Osteoblast (primary cell): ENCODE measurements around the gene PNLIPRP2. TPM values are rescaled to one million over a fixed set of nuclear protein-coding genes. Genes with fewer than 3 reads are reported as not detected.
A peak's percentile ranks its signal among the peaks of the same experiment; 100 is the strongest.

Source experiments
- DNase-seq: peaks from one replicate; pipeline ENCODE4 v3.0.0; 2011; ENCODE audit warnings: low spot score, mixed read lengths; ENCODE audit not compliant: insufficient read length; ENCODE audit errors: missing footprints
- H2AFZ ChIP-seq: 2 replicates; pipeline ENCODE4 v1.6.0; 2011; ENCODE audit warnings: mild to moderate bottlenecking, low read length
- H3K27ac ChIP-seq: 2 replicates; pipeline ENCODE4 v1.5.1; 2011; ENCODE audit warnings: mild to moderate bottlenecking, low read depth, low read length, moderate library complexity
- H3K27me3 ChIP-seq: 2 replicates; pipeline ENCODE4 v1.6.0; 2012; ENCODE audit warnings: mild to moderate bottlenecking, control low read depth, inconsistent platforms, low read length, moderate library complexity; ENCODE audit not compliant: insufficient read depth
- H3K36me3 ChIP-seq: 2 replicates; pipeline ENCODE4 v1.5.1; 2011; ENCODE audit warnings: mild to moderate bottlenecking, low read length, control low read depth, moderate library complexity; ENCODE audit not compliant: insufficient read depth
- H3K4me1 ChIP-seq: 2 replicates; pipeline ENCODE4 v1.5.1; 2011; ENCODE audit warnings: mild to moderate bottlenecking, low read length, control low read depth, moderate library complexity; ENCODE audit not compliant: insufficient read depth
- H3K4me2 ChIP-seq: 2 replicates; pipeline ENCODE4 v1.6.0; 2011; ENCODE audit warnings: mild to moderate bottlenecking, low read length; ENCODE audit not compliant: insufficient read depth
- H3K4me3 ChIP-seq: fragments of 200-600 bp; sonication (generic); 3 replicates; pipeline ENCODE4 v1.5.1; 2012; ENCODE audit warnings: mild to moderate bottlenecking, low read length, inconsistent platforms; ENCODE audit not compliant: insufficient read depth
- H3K79me2 ChIP-seq: 2 replicates; pipeline ENCODE4 v1.6.0; 2012; ENCODE audit warnings: mild to moderate bottlenecking, low read length, control low read depth, inconsistent platforms; ENCODE audit not compliant: insufficient read depth
- H3K9me3 ChIP-seq: 2 replicates; pipeline ENCODE4 v1.5.1; 2011; ENCODE audit warnings: low read depth, low read length, control low read depth
- H4K20me1 ChIP-seq: 2 replicates; pipeline ENCODE4 v1.6.0; 2012; ENCODE audit warnings: mild to moderate bottlenecking, low read length, control low read depth; ENCODE audit not compliant: insufficient read depth
- CTCF ChIP-seq: IDR thresholded peaks from 2 replicates; pipeline ENCODE4 v1.5.1; 2011; ENCODE audit warnings: mild to moderate bottlenecking, low read depth, low read length, moderate library complexity; ENCODE audit errors: extremely low read depth
- total RNA-seq: library from RNA; depleted of rRNA; stranded (reverse); fragments of >200 nt; gene quantifications from 2 replicates; pipeline ENCODE4 v1.2.3, GENCODE V29; 2012

The PNLIPRP2 gene
- total RNA-seq, 1 donor: not detected

GRCh38 chr10:116610443-116611152 lies 10.2 kb upstream of the PNLIPRP2 start:
- Histone ChIP-seq H3K79me2 (no peaks in the 10 kb centered on the region), H3K9me3 (no peaks in the 10 kb centered on the region), H4K20me1 (no peaks in the 10 kb centered on the region), H3K27ac (no peak overlapping the region), H3K4me2 (no peak overlapping the region), H3K36me3 (no peaks in the 10 kb centered on the region), H2AFZ (no peak overlapping the region), H3K27me3 (no peaks in the 10 kb centered on the region), H3K4me1 (no peaks in the 10 kb centered on the region), H3K4me3 (no peak overlapping the region)
- DNase-seq: no peak
- no peak for TF ChIP-seq CTCF

GRCh38 chr10:116611153-116611545 lies 9.6 kb upstream of the PNLIPRP2 start:
- Histone ChIP-seq H3K27ac (no peak overlapping the region), H3K4me3 (no peak overlapping the region), H3K4me1 (no peaks in the 10 kb centered on the region), H3K4me2 (no peak overlapping the region), H3K27me3 (no peaks in the 10 kb centered on the region), H4K20me1 (no peaks in the 10 kb centered on the region), H3K9me3 (no peaks in the 10 kb centered on the region), H3K79me2 (no peaks in the 10 kb centered on the region), H2AFZ (no peak overlapping the region), H3K36me3 (no peaks in the 10 kb centered on the region)
- no peak for TF ChIP-seq CTCF
- peak; percentile 69 for DNase-seq

- H3K27me3 ChIP-seq: no peaks in the 10 kb centered on the region
- H3K4me2 ChIP-seq: no peak overlapping the region
- no peaks in the 10 kb centered on the region for H3K9me3 ChIP-seq
- no peak overlapping the region for H3K27ac ChIP-seq
- no peak overlapping the region for H3K4me3 ChIP-seq
- H2AFZ ChIP-seq: no peak overlapping the region
- no peaks in the 10 kb centered on the region for H3K4me1 ChIP-seq
- no peak for TF ChIP-seq CTCF
- peak; percentile 76 for DNase-seq
- no peaks in the 10 kb centered on the region for H4K20me1 ChIP-seq
- no peaks in the 10 kb centered on the region for H3K79me2 ChIP-seq
- no peaks in the 10 kb centered on the region for H3K36me3 ChIP-seq
Measured at GRCh38 chr10:116612107-116612769, 8.5 kb upstream of the PNLIPRP2 start.

GRCh38 chr10:116613471-116613870 lies 7.3 kb upstream of the PNLIPRP2 start:
- Histone ChIP-seq H3K4me3 (no peak overlapping the region), H3K4me1 (no peaks in the 10 kb centered on the region), H3K27me3 (no peaks in the 10 kb centered on the region), H3K4me2 (no peak overlapping the region), H2AFZ (no peak overlapping the region), H4K20me1 (no peaks in the 10 kb centered on the region), H3K79me2 (no peaks in the 10 kb centered on the region), H3K27ac (no peak overlapping the region), H3K36me3 (no peaks in the 10 kb centered on the region), H3K9me3 (no peaks in the 10 kb centered on the region)
- TF ChIP-seq CTCF: no peak
- no peak for DNase-seq
